Activated naive CD4-positive, alpha-beta T cell treated with anti-CD3 and anti-CD28 coated beads for 36 hours (primary cell): ENCODE measurements around the gene NRL. TPM values are rescaled to one million over a fixed set of nuclear protein-coding genes. Genes with fewer than 3 reads are reported as not detected.
A peak's percentile ranks its signal among the peaks of the same experiment; 100 is the strongest.

Experiments
- CTCF ChIA-PET: fragments of 350-600 bp; sonication (Branson Sonifier 250); formaldehyde crosslinking; loops from one replicate; lab custom pipeline; 2021; ENCODE audit warnings: antibody characterized with exemption; lab: Charles Lee
- DNase-seq: peaks from one replicate; pipeline ENCODE4 v3.0.0-alpha.2; 2020
- H3K27ac Mint-ChIP-seq: one replicate; pipeline ENCODE4 v1.8.0; 2021; ENCODE audit warnings: mild to moderate bottlenecking, mixed read lengths
- H3K27me3 Mint-ChIP-seq: one replicate; pipeline ENCODE4 v1.8.0; 2021; ENCODE audit warnings: low read depth, mixed read lengths
- H3K36me3 Mint-ChIP-seq: one replicate; pipeline ENCODE4 v1.8.0; 2021; ENCODE audit warnings: low read depth, mixed read lengths
- H3K4me1 Mint-ChIP-seq: one replicate; pipeline ENCODE4 v1.8.0; 2021; ENCODE audit warnings: low read depth, mixed read lengths
- H3K4me3 Mint-ChIP-seq: one replicate; pipeline ENCODE4 v1.8.0; 2021; ENCODE audit warnings: mild to moderate bottlenecking, moderate library complexity, mixed read lengths
- H3K9me3 Mint-ChIP-seq: one replicate; pipeline ENCODE4 v1.8.0; 2021; ENCODE audit warnings: mixed read lengths
- intact Hi-C: fragments of 100-400 bp; cut with micrococcal nuclease; formaldehyde crosslinking; loops from one replicate; pipeline ENCODE4 v1.15.1; 2023
- total RNA-seq, 2 experiments: library from RNA; stranded (reverse); gene quantifications; one replicate each; pipeline ENCODE4 v1.2.3, GENCODE V29; 2021

Gene NRL
- total RNA-seq, 2 experiments from 2014 or later = 1.7 to 1.9 TPM

GRCh38 chr14:24074625-24075484 is 39.9 kb downstream of the NRL start:
- DNase-seq = no peak
- no peaks in the 10 kb centered on the region for H3K27me3 Mint-ChIP-seq
- intact Hi-C loops = no loop called here
- CTCF ChIA-PET = interaction anchor here (0.8 to 3.3 kb wide), 4 partner anchors 15 to 18 kb away, joined by 4 to 10 read pairs (median 6); no protein-coding TSS in a partner anchor
- no peak overlapping the region for H3K27ac Mint-ChIP-seq
- no peak overlapping the region for H3K4me3 Mint-ChIP-seq
- H3K4me1 Mint-ChIP-seq = peaks cover 5% of the 10 kb centered on the region
- no peaks in the 10 kb centered on the region for H3K36me3 Mint-ChIP-seq
- no peaks in the 10 kb centered on the region for H3K9me3 Mint-ChIP-seq

GRCh38 chr14:24072881-24073877 is 41.6 kb downstream of the NRL start:
- H3K4me1 Mint-ChIP-seq = peaks cover 5% of the 10 kb centered on the region
- no peak for DNase-seq
- intact Hi-C loops = no loop called here
- CTCF ChIA-PET = interaction anchor here (1.1 to 3.3 kb wide), 3 partner anchors 13 to 17 kb away, joined by 3 to 9 read pairs (median 7); no protein-coding TSS in a partner anchor
- no peak overlapping the region for H3K27ac Mint-ChIP-seq
- no peaks in the 10 kb centered on the region for H3K36me3 Mint-ChIP-seq
- no peak overlapping the region for H3K4me3 Mint-ChIP-seq
- H3K27me3 Mint-ChIP-seq = no peaks in the 10 kb centered on the region
- H3K9me3 Mint-ChIP-seq = no peaks in the 10 kb centered on the region

GRCh38 chr14:24072436-24072835 is 42.3 kb downstream of the NRL start:
- CTCF ChIA-PET = interaction anchor here (1.1 to 3.3 kb wide), 3 partner anchors 12 to 18 kb away, joined by 3 to 9 read pairs (median 7); no protein-coding TSS in a partner anchor
- DNase-seq = no peak
- intact Hi-C loops = no loop called here
- Mint-ChIP-seq H3K4me1 (peaks cover 5% of the 10 kb centered on the region), H3K27me3 (no peaks in the 10 kb centered on the region), H3K9me3 (no peaks in the 10 kb centered on the region), H3K4me3 (no peak overlapping the region), H3K36me3 (no peaks in the 10 kb centered on the region), H3K27ac (no peak overlapping the region)

GRCh38 chr14:24071836-24072430 is 42.8 kb downstream of the NRL start:
- CTCF ChIA-PET = interaction anchor here (1.4 to 3.3 kb wide), 2 partner anchors 14 to 18 kb away, joined by 7 to 9 read pairs; no protein-coding TSS in a partner anchor
- Mint-ChIP-seq H3K4me3 (no peak overlapping the region), H3K36me3 (no peaks in the 10 kb centered on the region), H3K27ac (no peak overlapping the region), H3K9me3 (no peaks in the 10 kb centered on the region), H3K27me3 (no peaks in the 10 kb centered on the region), H3K4me1 (peaks cover 5% of the 10 kb centered on the region)
- intact Hi-C loops = no loop called here
- DNase-seq = no peak

GRCh38 chr14:24071144-24071697 is 43.5 kb downstream of the NRL start, which contains the start of gene CPNE6:
CPNE6 (plus strand) TSS chr14:24071562; CDS start chr14:24072937, 1,375 bp downstream.
- Mint-ChIP-seq H3K4me3 (no peak within 1 kb of the TSS), H3K4me1 (peaks cover 5% of the 10 kb centered on the region), H3K36me3 (no peaks in the 10 kb centered on the region), H3K27me3 (no peaks in the 10 kb centered on the region), H3K9me3 (no peaks in the 10 kb centered on the region), H3K27ac (no peak within 1 kb of the TSS)
- CTCF ChIA-PET = interaction anchor here (1.3 to 1.4 kb wide), 2 partner anchors 13 to 38 kb away, joined by 4 read pairs; no protein-coding TSS in a partner anchor
- intact Hi-C loops = no loop called here
- peak; percentile 57 for DNase-seq

- H3K27ac Mint-ChIP-seq = no peak overlapping the region
- H3K9me3 Mint-ChIP-seq = no peaks in the 10 kb centered on the region
- CTCF ChIA-PET = interaction anchor here (0.9 to 1.4 kb wide), 4 partner anchors 12 to 38 kb away, joined by 4 read pairs; no protein-coding TSS in a partner anchor
- peaks cover 5% of the 10 kb centered on the region for H3K4me1 Mint-ChIP-seq
- no peaks in the 10 kb centered on the region for H3K27me3 Mint-ChIP-seq
- intact Hi-C loops = no loop called here
- no peaks in the 10 kb centered on the region for H3K36me3 Mint-ChIP-seq
- DNase-seq = no peak
- no peak overlapping the region for H3K4me3 Mint-ChIP-seq
These were observed 44.2 kb downstream of the NRL start for GRCh38 chr14:24070285-24071143.

GRCh38 chr14:24069411-24069735 is 45.4 kb downstream of the NRL start:
- H3K27me3 Mint-ChIP-seq = no peaks in the 10 kb centered on the region
- CTCF ChIA-PET = interaction anchor here (0.9 to 1.9 kb wide), 2 partner anchors 21 to 40 kb away, joined by 4 to 6 read pairs; no protein-coding TSS in a partner anchor
- intact Hi-C loops = no loop called here

GRCh38 chr14:24068711-24069410 is 45.9 kb downstream of the NRL start:
- Mint-ChIP-seq H3K27me3 (no peaks in the 10 kb centered on the region), H3K4me1 (peaks cover 5% of the 10 kb centered on the region), H3K36me3 (no peaks in the 10 kb centered on the region), H3K4me3 (no peak overlapping the region), H3K27ac (no peak overlapping the region), H3K9me3 (no peaks in the 10 kb centered on the region)
- intact Hi-C loops = no loop called here
- no peak for DNase-seq
- CTCF ChIA-PET = interaction anchor here (1.3 to 2.6 kb wide), 3 partner anchors 11 to 40 kb away, joined by 6 to 14 read pairs (median 6); no protein-coding TSS in a partner anchor

More at GRCh38 chr14:24069411-24069735, 45.4 kb downstream of the NRL start:
- DNase-seq = no peak
- Mint-ChIP-seq H3K9me3 (no peaks in the 10 kb centered on the region), H3K27ac (no peak overlapping the region), H3K36me3 (no peaks in the 10 kb centered on the region), H3K4me3 (no peak overlapping the region), H3K4me1 (peaks cover 5% of the 10 kb centered on the region)

GRCh38 chr14:24067133-24068082 is 47.3 kb downstream of the NRL start:
- Mint-ChIP-seq H3K4me3 (no peak overlapping the region), H3K27ac (no peak overlapping the region)
- intact Hi-C loops = no loop called here

More at GRCh38 chr14:24067133-24068082, 47.3 kb downstream of the NRL start:
- no peak for DNase-seq
- CTCF ChIA-PET = interaction anchor here (0.6 to 2.6 kb wide), 3 partner anchors 9 to 518 kb away, joined by 4 to 14 read pairs (median 6); no protein-coding TSS in a partner anchor
- peaks cover 5% of the 10 kb centered on the region for H3K4me1 Mint-ChIP-seq
- H3K27me3 Mint-ChIP-seq = no peaks in the 10 kb centered on the region
- no peaks in the 10 kb centered on the region for H3K36me3 Mint-ChIP-seq
- no peaks in the 10 kb centered on the region for H3K9me3 Mint-ChIP-seq
